SK-N-SH treated with all-trans-retinoic acid at 6 μM for 48 hours (cell line): Measurements from ENCODE around the gene ITGB1.

Experiments used
- ATAC-seq: fragments of 200-7000 bp; cut with Tn5 transposase; 3 replicates; pipeline ENCODE4 v1.9.1; 2020; ENCODE audit warnings: mild to moderate bottlenecking, moderate library complexity
- CREB5 ChIP-seq: fragments of 250-450 bp; sonication (Bioruptor Pico); IDR thresholded peaks from 2 replicates; pipeline ENCODE4 v1.5.1; 2020; ENCODE audit warnings: low read depth, mild to moderate bottlenecking, moderate library complexity
- CSDC2 ChIP-seq: fragments of 250-450 bp; sonication (Bioruptor Pico); IDR thresholded peaks from 2 replicates; pipeline ENCODE4 v1.5.0; 2020; ENCODE audit warnings: mild to moderate bottlenecking, moderate library complexity
- CSRNP3 ChIP-seq: fragments of 250-450 bp; sonication (Bioruptor Pico); IDR thresholded peaks from 2 replicates; pipeline ENCODE4 v1.5.1; 2021; ENCODE audit warnings: mild to moderate bottlenecking, moderate library complexity
- ESRRG ChIP-seq: fragments of 250-450 bp; sonication (Bioruptor Pico); IDR thresholded peaks from 2 replicates; pipeline ENCODE4 v1.6.1; 2021; ENCODE audit warnings: mild to moderate bottlenecking
- GLIS3 ChIP-seq: fragments of 250-450 bp; sonication (Bioruptor Pico); IDR thresholded peaks from 2 replicates; pipeline ENCODE4 v1.5.0; 2020; ENCODE audit warnings: mild to moderate bottlenecking, moderate library complexity
- ISL1 ChIP-seq: fragments of 250-450 bp; sonication (Bioruptor Pico); IDR thresholded peaks from 2 replicates; pipeline ENCODE4 v2.1.2; 2022; ENCODE audit warnings: mild to moderate bottlenecking, moderate library complexity
- OSR1 ChIP-seq: fragments of 250-450 bp; sonication (Bioruptor Pico); IDR thresholded peaks from 2 replicates; pipeline ENCODE4 v1.8.0; 2022; ENCODE audit warnings: moderate library complexity, mild to moderate bottlenecking, inconsistent platforms
- PATZ1 ChIP-seq: fragments of 250-450 bp; sonication (Bioruptor Pico); IDR thresholded peaks from 2 replicates; pipeline ENCODE4 v1.8.0; 2020; ENCODE audit warnings: mild to moderate bottlenecking, moderate library complexity, borderline replicate concordance
- POU6F1 ChIP-seq: fragments of 250-450 bp; sonication (Bioruptor Pico); IDR thresholded peaks from 2 replicates; pipeline ENCODE4 v1.8.0; 2021; ENCODE audit warnings: low read depth, mild to moderate bottlenecking, moderate library complexity, borderline replicate concordance
- PPARA ChIP-seq: fragments of 250-450 bp; sonication (Bioruptor Pico); IDR thresholded peaks from 2 replicates; pipeline ENCODE4 v1.5.0; 2020; ENCODE audit warnings: mild to moderate bottlenecking, borderline replicate concordance
- RARB ChIP-seq: fragments of 250-450 bp; sonication (Bioruptor Pico); IDR thresholded peaks from 2 replicates; pipeline ENCODE4 v1.8.0; 2021; ENCODE audit warnings: mild to moderate bottlenecking, moderate library complexity
- SNAI2 ChIP-seq: fragments of 250-450 bp; sonication (Bioruptor Pico); IDR thresholded peaks from 2 replicates; pipeline ENCODE4 v1.5.0; 2020; ENCODE audit warnings: mild to moderate bottlenecking, moderate library complexity
- TCF4 ChIP-seq: fragments of 250-450 bp; sonication (Bioruptor Pico); IDR thresholded peaks from 2 replicates; pipeline ENCODE4 v1.8.0; 2021; ENCODE audit warnings: mild to moderate bottlenecking, moderate library complexity, borderline replicate concordance
- TSHZ2 ChIP-seq: fragments of 250-450 bp; sonication (Bioruptor Pico); IDR thresholded peaks from 2 replicates; pipeline ENCODE4 v1.5.0; 2020; ENCODE audit warnings: mild to moderate bottlenecking, moderate library complexity
- ZC3H10 ChIP-seq: fragments of 250-450 bp; sonication (Bioruptor Pico); IDR thresholded peaks from 2 replicates; pipeline ENCODE4 v1.5.1; 2021; ENCODE audit warnings: mild to moderate bottlenecking, moderate library complexity
- ZFP3 ChIP-seq: fragments of 250-450 bp; sonication (Bioruptor Pico); IDR thresholded peaks from 2 replicates; pipeline ENCODE4 v1.5.0; 2020; ENCODE audit warnings: mild to moderate bottlenecking, moderate library complexity
- ZFP30 ChIP-seq: fragments of 450-650 bp; formaldehyde crosslinking; IDR thresholded peaks from 2 replicates; pipeline ENCODE4 v1.5.0; 2022; ENCODE audit warnings: mild to moderate bottlenecking, moderate library complexity
- ZNF565 ChIP-seq: fragments of 450-650 bp; formaldehyde crosslinking; conservative IDR thresholded peaks from 2 replicates; pipeline ENCODE4 v1.5.0; 2020; ENCODE audit warnings: low read depth, mild to moderate bottlenecking, moderate library complexity
- ZNF70 ChIP-seq: fragments of 450-650 bp; formaldehyde crosslinking; IDR thresholded peaks from 2 replicates; pipeline ENCODE4 v1.5.0; 2020; ENCODE audit warnings: mild to moderate bottlenecking, moderate library complexity
- ZNF8 ChIP-seq: fragments of 450-650 bp; formaldehyde crosslinking; IDR thresholded peaks from 2 replicates; pipeline ENCODE4 v1.5.0; 2020; ENCODE audit warnings: mild to moderate bottlenecking, moderate library complexity

The ITGB1 gene

GRCh38 chr10:32954545-32955298, 3.3 kb downstream of the ITGB1 start:
- TF ChIP-seq RARB (CRISPR knock-in tag), result no peak
- no peak for TF ChIP-seq GLIS3 (CRISPR knock-in tag)
- TF ChIP-seq TCF4 (CRISPR knock-in tag), result no peak
- TF ChIP-seq ZNF565 (CRISPR knock-in tag), result no peak
- no peak for TF ChIP-seq OSR1 (CRISPR knock-in tag)
- TF ChIP-seq ESRRG (CRISPR knock-in tag), result no peak
- no peak for TF ChIP-seq CSRNP3 (CRISPR knock-in tag)
- no peak for TF ChIP-seq CREB5 (CRISPR knock-in tag)
- no peak for TF ChIP-seq ZFP30
- no peak for TF ChIP-seq TSHZ2 (CRISPR knock-in tag)
- no peak for TF ChIP-seq POU6F1 (CRISPR knock-in tag)
- TF ChIP-seq ZFP3 (CRISPR knock-in tag), result no peak
- ATAC-seq, result no peak

GRCh38 chr10:32954080-32954479, 4.0 kb downstream of the ITGB1 start:
- TF ChIP-seq RARB (CRISPR knock-in tag), result no peak
- no peak for TF ChIP-seq PATZ1 (CRISPR knock-in tag)
- TF ChIP-seq CSDC2 (CRISPR knock-in tag), result no peak
- TF ChIP-seq ZNF8 (CRISPR knock-in tag), result no peak
- TF ChIP-seq CREB5 (CRISPR knock-in tag), result no peak
- TF ChIP-seq ZFP30, result no peak
- TF ChIP-seq ISL1, result no peak
- no peak for TF ChIP-seq OSR1 (CRISPR knock-in tag)
- no peak for TF ChIP-seq TSHZ2 (CRISPR knock-in tag)
- no peak for TF ChIP-seq PPARA (CRISPR knock-in tag)
- TF ChIP-seq ZC3H10, result no peak
- TF ChIP-seq ZNF70 (CRISPR knock-in tag), result no peak
- TF ChIP-seq POU6F1 (CRISPR knock-in tag), result no peak
- TF ChIP-seq SNAI2 (CRISPR knock-in tag), result no peak
- TF ChIP-seq GLIS3 (CRISPR knock-in tag), result no peak
- no peak for TF ChIP-seq CSRNP3 (CRISPR knock-in tag)
- no peak for ATAC-seq
